Vagina (tissue), 2 donors: ENCODE measurements around the gene TMEM165.

ENCODE experiments used
- POLR2A ChIP-seq, 2 donors: fragments of 450-650 bp; IDR thresholded peaks; one replicate each; pipeline ENCODE4 v1.6.1; 2017; ENCODE audit warnings: antibody characterized with exemption in 2 of 2, mild to moderate bottlenecking in 2 of 2, moderate library complexity in 2 of 2
- POLR2AphosphoS5 ChIP-seq, 2 donors: sonication (generic); formaldehyde crosslinking; IDR thresholded peaks; one replicate each; pipeline ENCODE4 v1.9.0; 2017; ENCODE audit warnings: antibody characterized with exemption in 2 of 2, mild to moderate bottlenecking in 2 of 2, low read depth in 1 of 2; ENCODE audit not compliant: insufficient read depth in 1 of 2
- TF ChIP-seq, protein P1 (sequence below), 3 experiments: fragments of 450-650 bp in 2 of 3; fragments of 200-600 bp in 1 of 3; sonication (generic) in 1 of 3; IDR thresholded peaks; one replicate each; pipeline ENCODE4 v1.5.1; 2017 to 2019; ENCODE audit warnings: antibody characterized with exemption in 3 of 3, mild to moderate bottlenecking in 2 of 3, moderate library complexity in 2 of 3

DNA sequence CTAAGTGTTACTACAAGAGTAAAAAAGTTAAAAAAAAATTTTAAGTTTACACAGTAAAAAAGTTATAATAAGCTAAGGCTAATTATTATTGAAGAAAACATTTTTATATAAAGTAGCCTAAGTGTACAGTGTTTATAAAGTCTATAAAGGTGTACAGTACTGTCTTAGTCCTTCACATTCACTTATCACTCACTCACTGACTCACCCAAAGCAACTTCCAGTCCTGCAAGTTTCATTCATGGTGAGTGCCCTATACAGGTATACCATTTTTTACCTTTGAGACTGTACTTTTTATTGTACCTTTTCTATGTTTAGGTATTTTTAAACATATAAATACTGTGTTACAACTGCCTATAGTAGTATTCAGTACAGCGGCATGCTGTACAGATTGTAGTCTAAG, 74.2 kb downstream of the TMEM165 start:
- no peak for TF ChIP-seq POLR2A (IDR thresholded peaks at IDR 0.05)
- TF ChIP-seq, protein P1, sequence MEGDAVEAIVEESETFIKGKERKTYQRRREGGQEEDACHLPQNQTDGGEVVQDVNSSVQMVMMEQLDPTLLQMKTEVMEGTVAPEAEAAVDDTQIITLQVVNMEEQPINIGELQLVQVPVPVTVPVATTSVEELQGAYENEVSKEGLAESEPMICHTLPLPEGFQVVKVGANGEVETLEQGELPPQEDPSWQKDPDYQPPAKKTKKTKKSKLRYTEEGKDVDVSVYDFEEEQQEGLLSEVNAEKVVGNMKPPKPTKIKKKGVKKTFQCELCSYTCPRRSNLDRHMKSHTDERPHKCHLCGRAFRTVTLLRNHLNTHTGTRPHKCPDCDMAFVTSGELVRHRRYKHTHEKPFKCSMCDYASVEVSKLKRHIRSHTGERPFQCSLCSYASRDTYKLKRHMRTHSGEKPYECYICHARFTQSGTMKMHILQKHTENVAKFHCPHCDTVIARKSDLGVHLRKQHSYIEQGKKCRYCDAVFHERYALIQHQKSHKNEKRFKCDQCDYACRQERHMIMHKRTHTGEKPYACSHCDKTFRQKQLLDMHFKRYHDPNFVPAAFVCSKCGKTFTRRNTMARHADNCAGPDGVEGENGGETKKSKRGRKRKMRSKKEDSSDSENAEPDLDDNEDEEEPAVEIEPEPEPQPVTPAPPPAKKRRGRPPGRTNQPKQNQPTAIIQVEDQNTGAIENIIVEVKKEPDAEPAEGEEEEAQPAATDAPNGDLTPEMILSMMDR (IDR thresholded peaks at IDR 0.05), result no peak
- no peak for TF ChIP-seq POLR2AphosphoS5 (IDR thresholded peaks at IDR 0.05; ENCODE audit: insufficient read depth in 1 of 2, low read depth in 1 of 2)
